ENCODE results near the gene KRTAP23-1.

DNA sequence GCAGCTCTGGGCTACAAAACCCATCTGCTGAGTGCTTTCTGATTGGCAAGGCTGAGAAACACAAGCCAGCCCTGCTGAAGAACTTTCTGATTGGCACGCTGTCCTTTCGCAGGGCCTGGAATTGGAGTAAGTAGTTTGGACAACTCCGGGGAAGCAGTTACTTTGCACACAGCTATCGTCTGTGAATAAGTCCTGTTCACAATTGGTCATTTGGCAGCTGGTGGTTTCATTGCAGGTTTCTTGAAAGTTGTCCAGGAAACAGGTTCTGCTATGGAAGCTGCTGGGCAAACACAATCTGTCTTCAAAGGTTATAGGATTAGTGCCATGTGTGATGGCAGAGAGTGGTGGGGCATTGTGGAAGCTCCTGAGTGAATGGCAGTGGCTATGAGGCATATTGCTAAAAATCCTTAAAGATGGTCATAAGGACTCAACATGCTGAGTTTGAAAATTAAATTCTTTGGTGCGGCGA is 11.1 kb downstream of the KRTAP23-1 start, which contains the start of gene KRTAP27-1:
- TF ChIP-seq, protein P1, sequence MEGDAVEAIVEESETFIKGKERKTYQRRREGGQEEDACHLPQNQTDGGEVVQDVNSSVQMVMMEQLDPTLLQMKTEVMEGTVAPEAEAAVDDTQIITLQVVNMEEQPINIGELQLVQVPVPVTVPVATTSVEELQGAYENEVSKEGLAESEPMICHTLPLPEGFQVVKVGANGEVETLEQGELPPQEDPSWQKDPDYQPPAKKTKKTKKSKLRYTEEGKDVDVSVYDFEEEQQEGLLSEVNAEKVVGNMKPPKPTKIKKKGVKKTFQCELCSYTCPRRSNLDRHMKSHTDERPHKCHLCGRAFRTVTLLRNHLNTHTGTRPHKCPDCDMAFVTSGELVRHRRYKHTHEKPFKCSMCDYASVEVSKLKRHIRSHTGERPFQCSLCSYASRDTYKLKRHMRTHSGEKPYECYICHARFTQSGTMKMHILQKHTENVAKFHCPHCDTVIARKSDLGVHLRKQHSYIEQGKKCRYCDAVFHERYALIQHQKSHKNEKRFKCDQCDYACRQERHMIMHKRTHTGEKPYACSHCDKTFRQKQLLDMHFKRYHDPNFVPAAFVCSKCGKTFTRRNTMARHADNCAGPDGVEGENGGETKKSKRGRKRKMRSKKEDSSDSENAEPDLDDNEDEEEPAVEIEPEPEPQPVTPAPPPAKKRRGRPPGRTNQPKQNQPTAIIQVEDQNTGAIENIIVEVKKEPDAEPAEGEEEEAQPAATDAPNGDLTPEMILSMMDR (IDR thresholded peaks at IDR 0.05) = no peak
- TF ChIP-seq EP300 (IDR thresholded peaks at IDR 0.05) (no peak), POLR2AphosphoS5 (IDR thresholded peaks at IDR 0.05) (no peak), POLR2A (IDR thresholded peaks at IDR 0.05) (no peak)

Measured in suprapubic skin (tissue), 4 donors.